Airway epithelial cell (primary cell): Measurements from ENCODE around the gene C10orf62. TPM values are rescaled to one million over a fixed set of nuclear protein-coding genes. Genes with fewer than 3 reads are reported as not detected.

Experiments used
- total RNA-seq: library from RNA; depleted of rRNA; stranded (reverse); fragments of >200 nt; gene quantifications from 2 replicates; pipeline ENCODE4 v1.2.3, GENCODE V29; 2015

C10orf62 gene, protein sequence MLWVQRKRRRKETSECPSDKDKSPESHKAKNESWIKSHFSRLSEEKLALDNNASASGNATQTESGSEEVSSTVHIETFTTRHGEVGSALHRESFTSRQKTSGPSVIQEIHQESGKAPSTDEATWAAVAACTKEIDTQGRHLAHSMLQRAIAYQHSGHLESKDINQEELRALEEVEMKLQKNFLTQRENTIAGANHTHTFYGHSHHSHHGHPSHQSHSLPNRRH
- total RNA-seq = not detected in 2 replicates

DNA sequence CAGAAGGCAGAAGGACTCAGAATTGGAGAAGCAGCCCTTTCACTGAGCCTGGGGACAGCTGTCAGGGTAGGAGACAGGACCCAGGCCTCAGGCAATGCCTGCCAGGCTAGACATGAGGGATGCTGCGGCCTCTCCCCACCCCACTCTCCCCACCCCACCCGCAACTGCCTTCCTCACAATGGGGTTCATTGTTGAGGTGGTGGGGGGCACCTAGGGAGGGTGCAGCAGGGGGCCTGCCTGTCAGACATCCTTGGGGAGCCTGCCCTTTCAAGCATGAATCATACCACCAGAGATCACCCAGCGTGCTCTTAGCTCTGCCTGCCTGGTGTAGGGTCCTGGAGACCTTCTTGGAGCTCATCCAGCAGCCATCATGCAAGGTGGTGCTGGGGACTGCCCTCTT, at the start of gene C10orf62:
TSS of gene C10orf62 (plus strand) at position 243 of the 400 bp plus-strand sequence. CDS start 177 bp downstream, outside the sequence.

GRCh38 chr10:97572214-97572989, 17.1 kb upstream of the C10orf62 start, which contains the start of gene ANKRD2:
TSS of gene ANKRD2 (plus strand) at chr10:97572779. CDS start at chr10:97572789, 10 bp downstream.

DNA sequence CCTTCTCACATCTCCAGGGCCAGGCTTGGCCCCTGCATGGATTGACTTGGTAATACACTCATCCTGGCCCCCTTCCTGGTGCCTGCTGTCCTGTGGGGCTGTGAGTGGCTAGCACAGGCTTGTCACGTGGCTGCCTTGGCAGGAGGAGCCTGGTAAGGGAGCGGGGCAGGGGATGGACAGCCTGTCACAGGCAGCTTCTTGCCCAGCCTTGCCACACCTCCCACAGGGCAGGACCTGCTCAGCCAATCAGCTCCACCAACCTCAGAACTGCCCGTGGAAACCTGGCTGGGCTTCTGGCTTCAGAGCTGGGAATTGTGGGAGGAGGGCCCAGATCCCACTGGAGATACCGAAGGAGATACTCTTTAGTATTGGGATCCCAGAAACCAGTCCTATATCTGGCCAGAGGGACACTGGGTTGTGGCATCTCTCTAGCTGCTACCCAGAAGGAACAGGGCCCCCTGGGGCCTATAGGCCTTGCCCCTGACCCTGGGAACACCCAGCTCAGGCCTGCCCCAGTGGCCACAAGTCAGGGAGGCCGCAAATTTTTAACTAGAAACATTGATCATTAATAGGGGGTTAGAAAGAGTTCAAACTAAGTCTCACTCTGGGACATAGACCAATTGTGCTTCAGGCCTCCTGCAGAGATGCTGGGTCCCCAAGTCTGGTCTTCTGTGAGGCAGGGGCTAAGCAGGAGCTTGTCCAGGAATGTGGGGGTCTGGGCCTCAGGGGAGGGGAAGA, 5.3 kb upstream of the C10orf62 start, which contains the start of gene HOGA1:
TSS of gene HOGA1 (plus strand) at position 330 of the 738 bp plus-strand sequence. CDS start at position 645, 315 bp downstream.

DNA sequence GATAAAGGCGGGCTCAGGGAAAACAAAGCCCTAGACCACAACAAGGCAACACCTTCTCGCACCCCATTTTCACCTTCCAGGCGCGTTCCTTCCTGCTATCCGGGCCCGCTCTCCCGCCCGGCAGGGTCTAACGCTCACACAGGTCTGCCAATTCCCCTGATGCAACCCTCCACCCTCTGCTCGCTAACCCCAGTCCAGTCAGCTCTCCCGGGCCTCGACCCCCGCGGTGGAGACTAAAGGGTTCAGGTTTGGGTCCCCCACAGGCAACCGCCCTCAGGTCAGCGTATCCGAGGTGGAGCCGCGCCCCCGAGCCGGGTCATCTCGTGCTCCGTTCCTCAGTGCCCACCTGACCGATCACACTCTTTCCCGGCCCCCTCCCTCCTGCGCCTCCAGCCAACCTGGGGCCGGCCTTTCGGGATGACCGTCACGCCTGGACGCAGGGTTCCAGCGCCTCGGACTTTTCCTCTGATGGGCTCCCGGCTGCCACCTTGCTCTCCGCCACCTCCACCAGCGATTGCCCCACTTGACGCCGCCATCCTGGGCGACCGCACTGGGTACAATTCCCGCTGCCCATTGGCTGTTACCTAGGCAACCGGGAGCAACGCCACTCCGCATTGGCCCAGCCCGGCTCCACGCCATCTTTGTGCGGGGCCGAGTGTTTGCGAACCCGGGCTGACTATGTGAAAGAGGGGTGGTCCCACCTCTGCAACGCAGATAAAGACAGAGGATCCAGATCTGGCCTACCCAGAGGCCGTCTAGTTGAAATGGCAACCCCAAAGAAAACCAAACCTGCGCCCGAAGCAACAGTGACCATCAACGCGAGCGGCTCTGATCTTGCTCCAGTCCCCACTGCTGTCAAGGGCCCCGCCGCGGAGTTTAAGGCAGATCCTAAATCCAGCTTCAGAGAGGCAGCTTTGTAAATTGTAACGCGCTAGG, 43.7 kb downstream of the C10orf62 start, which contains the start of gene MORN4:
TSS of gene MORN4 (minus strand) at position 552 of the 936 bp plus-strand sequence. CDS start 13,847 bp downstream, outside the sequence.

GRCh38 chr10:97640174-97640867, 50.8 kb downstream of the C10orf62 start, which contains the start of gene PI4K2A:
TSS of gene PI4K2A (plus strand) at chr10:97640671. CDS start at chr10:97640743, 72 bp downstream.

Other genes with a start within 250 kb of the C10orf62 start
- 30.5 and 32.5 TPM in 2 replicates for gene RRP12, start 188.4 kb upstream of the C10orf62 start, total RNA-seq
- gene PGAM1, start 163.5 kb upstream of the C10orf62 start, total RNA-seq = 946 and 1,057 TPM in 2 replicates
- gene EXOSC1, start 143.7 kb upstream of the C10orf62 start, total RNA-seq = 36.1 and 45.8 TPM in 2 replicates
- gene ZDHHC16, start 143.5 kb upstream of the C10orf62 start, total RNA-seq = 51.6 and 52.8 TPM in 2 replicates
- 99.9 and 126 TPM in 2 replicates for gene MMS19, start 91.3 kb upstream of the C10orf62 start, total RNA-seq
- 32.2 and 34.4 TPM in 2 replicates for gene UBTD1, start 90.8 kb upstream of the C10orf62 start, total RNA-seq
- 0.63 and 1.4 TPM in 2 replicates for gene ANKRD2, start 16.9 kb upstream of the C10orf62 start, total RNA-seq
- 0.49 TPM in 1 of 2 replicates, not detected in the other for gene HOGA1, start 5.3 kb upstream of the C10orf62 start, total RNA-seq
- 3.4 and 6.6 TPM in 2 replicates for gene MORN4, start 43.8 kb downstream of the C10orf62 start, total RNA-seq
- 38.0 and 44.8 TPM in 2 replicates for gene PI4K2A, start 51.0 kb downstream of the C10orf62 start, total RNA-seq
- 65.2 and 75.0 TPM in 2 replicates for gene AVPI1, start 97.5 kb downstream of the C10orf62 start, total RNA-seq
- gene MARVELD1, start 124.0 kb downstream of the C10orf62 start, total RNA-seq = 24.3 and 34.1 TPM in 2 replicates
- 8.3 and 17.0 TPM in 2 replicates for gene ZFYVE27, start 147.4 kb downstream of the C10orf62 start, total RNA-seq
- gene SFRP5, start 182.3 kb downstream of the C10orf62 start, total RNA-seq = not detected in 2 replicates